ENCODE data around the gene C17orf50. TPM values are rescaled to one million over a fixed set of nuclear protein-coding genes. Genes with fewer than 3 reads are reported as not detected.

C17orf50 gene
- polyA plus RNA-seq, 2 of the 4 experiments (the other 2 are of a cell fraction), result 0.19 to 0.22 TPM

GRCh38 chr17:35743626-35744328 lies 16.9 kb upstream of the C17orf50 start:
- no peak overlapping the region for H3K4me2 ChIP-seq
- no peak for FAIRE-seq
- TF ChIP-seq SMC3 (IDR thresholded peaks at IDR 0.05) (no peak), HOXB13 (CRISPR knock-in tag; IDR thresholded peaks at IDR 0.05; ENCODE audit: low read depth) (no peak), RNF2 (IDR thresholded peaks at IDR 0.05; ENCODE audit: borderline replicate concordance, low read depth) (no peak), JUNB (IDR thresholded peaks at IDR 0.05) (no peak), CTCF (IDR thresholded peaks at IDR 0.05) (no peak), CEBPB (IDR thresholded peaks at IDR 0.05) (no peak), ZSCAN20 (CRISPR knock-in tag; IDR thresholded peaks at IDR 0.05) (no peak), HOXB5 (CRISPR knock-in tag; IDR thresholded peaks at IDR 0.05) (0 out of 2 replicates have a peak, but pooled peaks have one; percentile 39), EP300 (IDR thresholded peaks at IDR 0.05) (no peak), ELK1 (IDR thresholded peaks at IDR 0.05; ENCODE audit: low read depth, low read length) (no peak), MAFK (IDR thresholded peaks at IDR 0.05; ENCODE audit: partially characterized antibody) (no peak), ESRRA (IDR thresholded peaks at IDR 0.05; ENCODE audit: borderline replicate concordance, low read length) (no peak), FOSB (CRISPR knock-in tag; IDR thresholded peaks at IDR 0.05) (no peak), ATOH8 (CRISPR knock-in tag; IDR thresholded peaks at IDR 0.05; ENCODE audit: low read depth) (0 out of 2 replicates have a peak, but pooled peaks have one; percentile 35), CBX2 (IDR thresholded peaks at IDR 0.05; ENCODE audit: borderline replicate concordance, low read depth) (no peak), HES2 (IDR thresholded peaks at IDR 0.05) (no peak), CHD4 (IDR thresholded peaks at IDR 0.05; ENCODE audit: borderline replicate concordance) (no peak), MAX (IDR thresholded peaks at IDR 0.05) (no peak), KDM1A (IDR thresholded peaks at IDR 0.05; ENCODE audit: low read depth) (no peak), REST (IDR thresholded peaks at IDR 0.05) (peak; percentile 94), JUN (IDR thresholded peaks at IDR 0.05) (no peak), NR3C1 (IDR thresholded peaks at IDR 0.05) (no peak), EHMT2 (IDR thresholded peaks at IDR 0.05; ENCODE audit: low read depth) (peak; percentile 74; the same call in 1 of the 2 replicates), MAZ (IDR thresholded peaks at IDR 0.05; ENCODE audit: borderline replicate concordance, low read depth, low read length) (no peak), HEYL (CRISPR knock-in tag; IDR thresholded peaks at IDR 0.05) (no peak), POLR2AphosphoS2 (conservative IDR thresholded peaks at IDR 0.05; ENCODE audit: low read length) (no peak), RFX5 (IDR thresholded peaks at IDR 0.05) (no peak), ZFP36 (IDR thresholded peaks at IDR 0.05; ENCODE audit: borderline replicate concordance, partially characterized antibody) (no peak), MYC (IDR thresholded peaks at IDR 0.05; ENCODE audit: borderline replicate concordance, low read length) (no peak), BHLHE40 (IDR thresholded peaks at IDR 0.05; ENCODE audit: low read depth, low read length) (no peak), KDM5A (IDR thresholded peaks at IDR 0.05) (no peak), PHF8 (IDR thresholded peaks at IDR 0.05; ENCODE audit: borderline replicate concordance, low read depth) (no peak), FOXS1 (CRISPR knock-in tag; IDR thresholded peaks at IDR 0.05) (no peak), HOXA7 (CRISPR knock-in tag; IDR thresholded peaks at IDR 0.05) (no peak)
- CTCF ChIA-PET, result interaction anchor here (0.6 to 34.8 kb wide), 10 partner anchors 15 to 206 kb away, joined by 3 to 1116 read pairs (median 8); partner anchors contain the start of genes C17orf50, RASL10B and SLFN12L
- H3K4me3 ChIP-seq, result no peak overlapping the region
- H3K27ac ChIP-seq, result no peak overlapping the region
- WGBS (ENCODE audit: missing lambda C conversion rate), result 65% methylated on average over 7 of the region's 7 CpGs
- no peak for ATAC-seq
- DNase-seq (ENCODE audit: low read depth in 1 of 2, low spot score in 1 of 2), result peak in 1 of 2 experiments; percentile 49
- H3K9me3 ChIP-seq, result no peaks in the 10 kb centered on the region
- H3K4me1 ChIP-seq, result peaks cover 10% of the 10 kb centered on the region; the same call in 1 of the 3 replicates
- POLR2A ChIA-PET, result no interaction called here

Measured in A549 (cell line).